Keratinocyte (primary cell): ENCODE data around the gene ETNK2.

Source experiments
- CTCF ChIP-seq, 3 experiments: IDR thresholded peaks in 1 of 3; conservative IDR thresholded peaks in 1 of 3; optimal IDR thresholded peaks in 1 of 3; 2 replicates in 2 of 3; 3 replicates in 1 of 3; pipeline versions ENCODE3 to v1.5.1; 2011; ENCODE audit warnings: low read length in 3 of 3, mild to moderate bottlenecking in 3 of 3, moderate library complexity in 2 of 3, control low read depth in 1 of 3, inconsistent platforms in 1 of 3; ENCODE audit not compliant: insufficient read depth in 2 of 3; ENCODE audit errors: extremely low read depth in 1 of 3
- EZH2 ChIP-seq: IDR thresholded peaks from one replicate; pipeline ENCODE4 v1.6.1; 2012; ENCODE audit warnings: inconsistent platforms, mild to moderate bottlenecking, low read length, moderate library complexity

- TF ChIP-seq CTCF (optimal IDR thresholded peaks at IDR 0.05 in 1 of 3, IDR thresholded peaks at IDR 0.05 in 1 of 3, conservative IDR thresholded peaks at IDR 0.05 in 1 of 3; ENCODE audit: extremely low read depth in 1 of 3, insufficient read depth in 2 of 3, low read length in 3 of 3) (no peak), EZH2 (no peak)
These were observed 8.4 kb downstream of the ETNK2 start for GRCh38 chr1:204143276-204144041.
